Pancreas (tissue), 10 donors: ENCODE results near the gene NKD1. TPM values are rescaled to one million over a fixed set of nuclear protein-coding genes. Genes with fewer than 3 reads are reported as not detected.

Experiments
- ATAC-seq, 4 donors: fragments of 200-7000 bp; cut with Tn5 transposase; one replicate each; pipeline versions ENCODE4 v1.8.0 to v1.9.1; 2020; ENCODE audit warnings: mild to moderate bottlenecking in 4 of 4, moderate library complexity in 4 of 4
- DNase-seq, 6 donors: peaks; one replicate each; pipeline ENCODE4 v3.0.0-alpha.2; 2020
- FAIRE-seq: peaks from 2 replicates; lab custom pipeline; 2012; peaks lifted over from hg19 to GRCh38; lab: Jason Lieb, UNC
- H3K27ac ChIP-seq, 4 donors: fragments of 200-600 bp; sonication (generic); 1 replicate in 3 of 4; 2 replicates in 1 of 4; pipeline versions ENCODE4 v1.5.0 to v1.8.0; 2020
- H3K27me3 ChIP-seq, 4 donors: fragments of 200-600 bp; one replicate each; pipeline ENCODE4 v1.8.0; 2021
- H3K36me3 ChIP-seq, 3 donors: fragments of 200-600 bp; sonication (generic) in 1 of 3; one replicate each; pipeline versions ENCODE4 v1.5.0 to v1.8.0; 2020 to 2021
- H3K4me1 ChIP-seq, 3 donors: fragments of 200-600 bp; one replicate each; pipeline ENCODE4 v1.8.0; 2021
- H3K4me3 ChIP-seq, 4 donors: fragments of 200-600 bp; sonication (generic) in 2 of 4; one replicate each; pipeline versions ENCODE4 v1.5.0 to v1.8.0; 2020 to 2021
- H3K9me3 ChIP-seq, 4 donors: fragments of 200-600 bp; one replicate each; pipeline ENCODE4 v1.8.0; 2021
- WGBS, 2 donors: extraction: QIAGEN DNeasy Blood & Tissue Kit; methylation state at CpG; one replicate each; pipeline ENCODE4 v1.1.7; 2013; 5-methylcytosine and 5-hydroxymethylcytosine counted together
- intact Hi-C, 3 donors: fragments of 100-400 bp; cut with DNase I; formaldehyde crosslinking; loops; one replicate each; pipeline versions ENCODE4 v1.11.1 to v1.14.2; 2022
- polyA plus RNA-seq, 2 donors: library from polyadenylated mRNA; stranded (reverse); fragments of 200-250 nt; gene quantifications; one replicate each; pipeline ENCODE4 v1.2.3, GENCODE V29; 2013
- total RNA-seq, 6 donors: library from RNA; stranded (reverse); fragmentation: NEBNext Ultra II Directional in 4 of 6; extraction: Animal tissue kit (Norgen Biotek cat#: 25700) in 4 of 6; gene quantifications; one replicate each; pipeline versions ENCODE4 v1.2.1 to v1.2.4, GENCODE V29; 2021 to 2023
- TF ChIP-seq, protein P1 (sequence below), 4 donors: fragments of 200-600 bp; sonication (generic) in 3 of 4; IDR thresholded peaks; one replicate each; pipeline versions ENCODE4 v1.5.0 to v1.8.0; 2021; ENCODE audit warnings: antibody characterized with exemption in 4 of 4
- donor health status: healthy with polysubstance abuse.
- donor health status: DM: no; HTN: no; CAD: no; lungs with moderate emphysema.
- donor health status: DM: no; HTN: no; CAD: no.
- donor health status: control.
- donor health status: control.
- donor health status: Bipolar disorder and iron deficiency.
- donor health status: DM: yes; HTN: yes; CAD: no.
- donor health status: DM: no; HTN: no; CAD: no.
- donor health status: DM: no; HTN: no; CAD: no.
- donor health status: DM: yes; HTN: yes; CAD: no.

Gene NKD1
- total and polyA plus RNA-seq, 8 donors: 0.45 to 5.8 (median 4.4) TPM

DNA sequence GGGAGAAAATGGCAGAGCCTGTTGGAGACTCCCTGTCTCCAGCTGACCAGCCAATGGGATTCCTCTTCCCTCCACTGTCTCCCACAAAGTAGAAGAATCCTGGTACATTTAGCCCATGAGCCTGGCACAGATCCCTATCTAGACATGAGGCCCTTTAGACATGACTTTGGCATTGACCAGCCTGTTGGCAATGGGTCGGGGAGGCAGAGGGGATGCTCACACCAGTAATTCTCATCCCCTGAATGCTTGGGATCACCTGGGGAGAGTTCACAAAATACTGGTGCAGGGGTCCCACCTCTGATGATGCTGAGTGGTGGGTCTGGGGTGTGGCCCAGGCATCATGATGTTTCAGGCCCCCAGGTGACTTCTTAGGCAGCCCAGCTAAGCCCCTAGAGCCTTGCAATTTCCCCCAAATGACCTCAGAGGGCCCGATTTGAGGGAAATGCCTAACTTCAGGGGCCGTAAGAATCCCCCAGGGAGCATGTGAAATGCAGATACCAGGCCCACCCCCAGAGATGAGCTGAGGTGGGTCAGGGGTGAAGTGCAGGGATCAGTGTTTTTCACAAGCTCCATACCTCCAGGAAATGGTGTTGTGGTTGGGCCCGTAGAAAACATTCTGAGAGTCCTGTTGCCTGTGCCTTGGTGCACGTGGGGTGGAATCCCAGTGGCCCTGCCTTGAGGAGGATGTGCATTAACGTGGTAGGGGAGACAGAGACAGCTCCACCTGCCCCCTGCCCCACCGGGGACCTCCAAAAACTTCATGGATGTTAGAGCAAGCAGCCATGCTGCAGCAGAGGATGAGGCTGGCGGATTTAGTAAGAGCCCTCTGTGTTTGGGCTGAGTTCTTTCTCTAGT, 90.8 kb downstream of the NKD1 start:
- 81 to 83% methylated on average over 8 of the region's 8 CpGs for WGBS, 2 donors
- intact Hi-C loops: no loop called here
- Histone ChIP-seq H3K36me3 (no peaks in the 10 kb centered on the region), H3K27ac (no peak overlapping the region), H3K4me1 (no peaks in the 10 kb centered on the region), H3K4me3 (no peak overlapping the region), H3K27me3 (no peaks in the 10 kb centered on the region), H3K9me3 (no peaks in the 10 kb centered on the region)
- TF ChIP-seq, protein P1, sequence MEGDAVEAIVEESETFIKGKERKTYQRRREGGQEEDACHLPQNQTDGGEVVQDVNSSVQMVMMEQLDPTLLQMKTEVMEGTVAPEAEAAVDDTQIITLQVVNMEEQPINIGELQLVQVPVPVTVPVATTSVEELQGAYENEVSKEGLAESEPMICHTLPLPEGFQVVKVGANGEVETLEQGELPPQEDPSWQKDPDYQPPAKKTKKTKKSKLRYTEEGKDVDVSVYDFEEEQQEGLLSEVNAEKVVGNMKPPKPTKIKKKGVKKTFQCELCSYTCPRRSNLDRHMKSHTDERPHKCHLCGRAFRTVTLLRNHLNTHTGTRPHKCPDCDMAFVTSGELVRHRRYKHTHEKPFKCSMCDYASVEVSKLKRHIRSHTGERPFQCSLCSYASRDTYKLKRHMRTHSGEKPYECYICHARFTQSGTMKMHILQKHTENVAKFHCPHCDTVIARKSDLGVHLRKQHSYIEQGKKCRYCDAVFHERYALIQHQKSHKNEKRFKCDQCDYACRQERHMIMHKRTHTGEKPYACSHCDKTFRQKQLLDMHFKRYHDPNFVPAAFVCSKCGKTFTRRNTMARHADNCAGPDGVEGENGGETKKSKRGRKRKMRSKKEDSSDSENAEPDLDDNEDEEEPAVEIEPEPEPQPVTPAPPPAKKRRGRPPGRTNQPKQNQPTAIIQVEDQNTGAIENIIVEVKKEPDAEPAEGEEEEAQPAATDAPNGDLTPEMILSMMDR (IDR thresholded peaks at IDR 0.05): no peak
- ATAC-seq (no peak), FAIRE-seq (no peak), DNase-seq (peak in 1 of 6 donors; percentile 12)

DNA sequence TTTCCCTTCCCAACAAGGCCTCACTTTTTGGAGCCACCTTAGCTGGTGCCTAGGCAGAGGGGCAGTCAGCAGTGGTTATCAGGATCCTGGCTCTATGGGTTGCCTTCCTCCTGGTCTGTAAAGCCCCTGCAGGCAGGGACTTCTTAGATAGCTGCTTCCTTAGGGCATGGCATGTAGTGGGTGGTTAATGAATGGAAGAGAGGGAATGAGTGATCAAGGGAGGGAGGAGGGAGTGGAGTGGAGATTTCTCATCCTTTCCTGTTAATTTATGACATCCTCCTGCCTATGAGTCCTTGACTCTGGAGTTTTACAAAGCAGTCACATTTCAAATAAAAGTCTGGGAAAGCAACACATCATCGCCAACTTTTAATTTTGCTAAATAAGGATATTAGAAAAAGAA, 92.2 kb downstream of the NKD1 start:
- TF ChIP-seq, protein P1 (IDR thresholded peaks at IDR 0.05): no peak
- H3K27ac ChIP-seq: no peak overlapping the region
- DNase-seq (no peak), ATAC-seq (no peak), FAIRE-seq (no peak)
- H3K27me3 ChIP-seq: no peaks in the 10 kb centered on the region
- intact Hi-C loops: loop anchor here in 1 of 3 donors (10.0 kb wide), 1 partner anchor 266 kb away; no protein-coding TSS in a partner anchor
- H3K9me3 ChIP-seq: no peaks in the 10 kb centered on the region
- H3K36me3 ChIP-seq: no peaks in the 10 kb centered on the region
- 90 to 100% methylated on average over 1 of the region's 1 CpG for WGBS, 2 donors
- H3K4me3 ChIP-seq: no peak overlapping the region
- no peaks in the 10 kb centered on the region for H3K4me1 ChIP-seq

DNA sequence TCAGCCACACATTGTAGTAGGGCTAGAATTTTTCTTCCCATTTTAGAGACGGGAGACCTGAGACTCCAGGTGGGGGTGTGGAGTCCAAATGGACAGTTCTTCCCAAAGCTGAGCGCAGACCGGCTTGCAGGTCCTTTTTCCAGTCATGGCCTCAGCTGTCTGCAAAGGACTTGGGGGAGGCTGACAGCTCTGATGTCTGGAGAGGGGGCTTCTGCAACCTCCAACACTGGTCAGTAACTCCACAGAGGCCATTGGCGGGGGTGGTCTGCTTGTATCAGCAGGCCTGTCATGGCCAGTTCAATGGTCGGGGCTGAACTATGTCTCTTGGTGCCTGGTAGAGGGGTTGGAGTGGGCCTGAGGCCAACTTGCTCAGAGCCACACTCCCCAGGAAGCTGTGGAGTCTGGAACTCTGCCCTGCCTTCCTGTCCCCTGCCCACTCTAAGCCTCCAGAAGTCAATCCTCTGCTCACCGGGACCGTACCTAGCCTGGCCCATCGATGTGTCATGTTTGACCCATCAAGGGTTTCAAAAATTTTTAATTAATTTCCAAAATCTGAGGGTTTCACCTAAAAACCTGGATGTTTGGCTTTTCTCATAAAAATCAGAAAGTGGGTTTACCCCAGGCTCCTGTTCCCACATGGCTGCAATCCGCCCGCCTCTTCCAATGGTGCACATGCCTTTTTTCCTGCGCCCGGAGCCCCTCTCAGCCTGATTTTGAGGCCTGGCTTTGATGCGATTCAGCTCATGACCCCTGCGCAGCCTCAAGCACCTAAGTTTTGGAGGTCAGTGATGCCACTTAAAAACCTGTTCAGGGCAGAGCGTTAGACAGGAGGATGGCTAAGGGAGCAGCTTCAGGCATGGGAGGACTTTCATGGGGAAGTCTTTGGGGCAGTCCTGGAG, 93.0 kb downstream of the NKD1 start:
- FAIRE-seq (no peak), DNase-seq (peak in 1 of 6 donors; percentile 29), ATAC-seq (no peak)
- TF ChIP-seq, protein P1 (IDR thresholded peaks at IDR 0.05): no peak
- H3K27ac ChIP-seq: no peak overlapping the region
- no peak overlapping the region for H3K4me3 ChIP-seq
- H3K9me3 ChIP-seq: no peaks in the 10 kb centered on the region
- H3K27me3 ChIP-seq: no peaks in the 10 kb centered on the region
- H3K36me3 ChIP-seq: no peaks in the 10 kb centered on the region
- 90 to 94% methylated on average over 15 of the region's 15 CpGs for WGBS, 2 donors
- intact Hi-C loops: loop anchor here in 1 of 3 donors (10.0 kb wide), 1 partner anchor 266 kb away; no protein-coding TSS in a partner anchor
- no peaks in the 10 kb centered on the region for H3K4me1 ChIP-seq

DNA sequence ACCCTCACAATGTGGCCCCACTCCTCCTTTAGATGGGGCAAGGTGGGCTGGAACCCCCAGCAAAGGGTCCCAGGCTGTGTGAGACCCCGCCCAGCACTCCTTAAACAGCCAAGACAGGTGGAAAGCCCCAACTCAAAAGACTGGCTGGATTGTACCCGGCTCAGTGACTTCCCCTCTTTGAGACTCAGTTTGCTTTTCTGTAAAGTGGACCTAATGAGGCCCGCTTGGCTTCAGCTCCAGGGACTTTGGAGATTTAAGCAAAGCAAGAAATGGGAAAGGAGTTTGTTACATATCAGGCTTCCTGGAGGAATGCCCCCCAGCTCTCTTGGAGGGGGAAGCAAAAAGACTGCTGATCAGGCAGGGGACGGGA, 93.6 kb downstream of the NKD1 start:
- FAIRE-seq: no peak

More for the DNA sequence above, 93.6 kb downstream of the NKD1 start:
- H3K4me1 ChIP-seq: no peaks in the 10 kb centered on the region
- 94 to 97% methylated on average over 4 of the region's 4 CpGs for WGBS, 2 donors
- peak in 1 of 6 donors; percentile 10 for DNase-seq
- TF ChIP-seq, protein P1 (IDR thresholded peaks at IDR 0.05): no peak
- no peak for ATAC-seq
- H3K9me3 ChIP-seq: no peaks in the 10 kb centered on the region
- no peaks in the 10 kb centered on the region for H3K27me3 ChIP-seq
- no peaks in the 10 kb centered on the region for H3K36me3 ChIP-seq
- intact Hi-C loops: loop anchor here in 1 of 3 donors (10.0 kb wide), 1 partner anchor 267 kb away; no protein-coding TSS in a partner anchor
- H3K4me3 ChIP-seq: no peak overlapping the region
- H3K27ac ChIP-seq: no peak overlapping the region
